K562 (cell line): ENCODE measurements around the gene FBXW8. TPM values are rescaled to one million over a fixed set of nuclear protein-coding genes. Genes with fewer than 3 reads are reported as not detected.

ENCODE experiments used
- ATAC-seq: fragments of 200-7000 bp; cut with Tn5 transposase; 3 replicates; pipeline ENCODE4 v1.9.1; 2020; ENCODE audit warnings: moderate library complexity
- BruUV-seq: library from RNA; stranded (reverse); fragments of 400-500 nt; replicated peaks from 2 replicates; lab custom pipeline; 2021; lab: Mats Ljungman, UMichigan
- CTCF ChIA-PET: fragments of 300-600 bp; formaldehyde crosslinking; extraction: SDS; loops from one replicate; lab custom pipeline; 2021; ENCODE audit warnings: low intra/inter-chr PET ratio; lab: Yijun Ruan, JAX
- POLR2A ChIA-PET: fragments of 300-600, 350-650 bp; sonication (Branson Sonifier 250); formaldehyde crosslinking; extraction: SDS; loops from one replicate; lab custom pipeline; 2021; ENCODE audit warnings: antibody characterized with exemption, inconsistent platforms; lab: Yijun Ruan, JAX
- DNase-seq, 4 experiments: peaks; one replicate each; pipeline versions ENCODE4 v3.0.0 to v3.0.0-alpha.2; 2011 to 2018; ENCODE audit warnings: low spot score in 3 of 4, mixed read lengths in 3 of 4; ENCODE audit errors: extremely low read depth in 1 of 4
- FAIRE-seq: peaks from 2 replicates; lab custom pipeline; 2011; peaks lifted over from hg19 to GRCh38; lab: Jason Lieb, UNC
- H2AFZ ChIP-seq: 2 replicates; pipeline ENCODE4 v1.6.0; 2011; ENCODE audit warnings: low read depth, low read length, control low read depth, inconsistent platforms
- H3K27ac ChIP-seq: fragments of 200-600 bp; 3 replicates; pipeline ENCODE4 v1.8.0; 2011; ENCODE audit warnings: low read depth, mild to moderate bottlenecking, control low read depth, inconsistent platforms, low read length, moderate library complexity, mixed read lengths; ENCODE audit errors: extremely low read depth
- H3K27me3 ChIP-seq, 2 experiments: fragments of 300-600 bp in 1 of 2; 2 replicates in 1 of 2; 3 replicates in 1 of 2; pipeline versions ENCODE4 v1.6.0 to v1.8.0; 2011; ENCODE audit warnings: inconsistent platforms in 2 of 2, low read length in 2 of 2, mild to moderate bottlenecking in 1 of 2, mixed read lengths in 1 of 2, moderate library complexity in 1 of 2; ENCODE audit not compliant: control insufficient read depth in 2 of 2, insufficient read depth in 2 of 2
- H3K36me3 ChIP-seq: fragments of 300-600 bp; 3 replicates; pipeline ENCODE4 v1.8.0; 2011; ENCODE audit warnings: mild to moderate bottlenecking, low read length, inconsistent platforms; ENCODE audit not compliant: control insufficient read depth, insufficient read depth
- H3K4me1 ChIP-seq, 2 experiments: fragments of 200-600 bp in 1 of 2; replicated peaks in 1 of 2; 2 replicates in 1 of 2; 3 replicates in 1 of 2; pipeline versions ENCODE4 v1.5.1 to v1.8.0; 2011; ENCODE audit warnings: inconsistent platforms in 2 of 2, low read length in 2 of 2, mild to moderate bottlenecking in 1 of 2, mixed read lengths in 1 of 2, moderate library complexity in 1 of 2; ENCODE audit not compliant: control insufficient read depth in 2 of 2, insufficient read depth in 2 of 2
- H3K4me2 ChIP-seq: 2 replicates; pipeline ENCODE4 v1.6.1; 2011; ENCODE audit warnings: low read length, control low read depth, inconsistent platforms, mixed read lengths; ENCODE audit not compliant: insufficient read depth
- H3K4me3 ChIP-seq: fragments of 200-600 bp; sonication (generic), shearing (Covaris generic); 2 replicates; pipeline ENCODE4 v1.5.1; 2016; ENCODE audit warnings: control low read depth, inconsistent platforms
- H3K79me2 ChIP-seq: fragments of 200-600 bp; 3 replicates; pipeline ENCODE4 v1.8.0; 2011; ENCODE audit warnings: low read length, inconsistent platforms; ENCODE audit not compliant: control insufficient read depth, insufficient read depth
- H3K9ac ChIP-seq, 2 experiments: 2 replicates each; pipeline versions ENCODE4 v1.6.0 to v1.6.1; 2011; ENCODE audit warnings: low read depth in 2 of 2, low read length in 2 of 2, control low read depth in 1 of 2, inconsistent platforms in 1 of 2, mild to moderate bottlenecking in 1 of 2, mixed read lengths in 1 of 2; ENCODE audit not compliant: insufficient read depth in 1 of 2
- H3K9me1 ChIP-seq: one replicate; pipeline ENCODE4 v1.6.0; 2011; ENCODE audit warnings: inconsistent platforms, mild to moderate bottlenecking, low read length, moderate library complexity; ENCODE audit not compliant: control insufficient read depth, insufficient read depth
- H3K9me3 ChIP-seq: replicated peaks from 2 replicates; pipeline ENCODE4 v1.5.1; 2011; ENCODE audit warnings: low read depth, low read length, inconsistent platforms; ENCODE audit not compliant: control insufficient read depth, insufficient read depth
- H4K20me1 ChIP-seq: replicated peaks from 2 replicates; pipeline ENCODE4 v1.6.1; 2011; ENCODE audit warnings: low read length, inconsistent platforms, mixed read lengths; ENCODE audit not compliant: control insufficient read depth, insufficient read depth
- BDP1 ChIP-seq: IDR thresholded peaks from 3 replicates; pipeline ENCODE4 v1.6.1; 2011; ENCODE audit not compliant: insufficient read length, insufficient read depth
- CBFA2T2 ChIP-seq: fragments of 450-650 bp; conservative IDR thresholded peaks from 2 replicates; pipeline ENCODE4 v1.6.1; 2017; ENCODE audit warnings: mild to moderate bottlenecking
- CBX5 ChIP-seq: IDR thresholded peaks from 2 replicates; pipeline ENCODE4 v1.6.1; 2014; ENCODE audit warnings: low read depth, borderline replicate concordance
- ETV1 ChIP-seq: fragments of 450-650 bp; conservative IDR thresholded peaks from 2 replicates; pipeline ENCODE4 v1.6.1; 2016; ENCODE audit warnings: missing genetic modification characterization, control low read depth, low read depth, missing compliant biosample characterization
- FOXA3 ChIP-seq, 2 experiments: fragments of 450-650 bp in 1 of 2; sonication (generic) in 1 of 2; formaldehyde crosslinking; IDR thresholded peaks in 1 of 2; conservative IDR thresholded peaks in 1 of 2; 2 replicates each; pipeline versions ENCODE4 v1.4.0 to v1.8.0; 2020 to 2022; ENCODE audit warnings: mild to moderate bottlenecking in 2 of 2, missing genetic modification reagents in 1 of 2
- GATA2 ChIP-seq: sonication (generic); formaldehyde crosslinking; IDR thresholded peaks from 2 replicates; pipeline ENCODE4 v1.4.0; 2020; ENCODE audit warnings: mild to moderate bottlenecking, missing genetic modification reagents
- HIVEP1 ChIP-seq: fragments of 250-450 bp; sonication (Bioruptor Pico); IDR thresholded peaks from 2 replicates; pipeline ENCODE4 v1.4.0; 2020; ENCODE audit warnings: mild to moderate bottlenecking
- KHSRP ChIP-seq: fragments of 450-650 bp; IDR thresholded peaks from 2 replicates; pipeline ENCODE4 v1.6.1; 2017
- MAZ ChIP-seq, 2 experiments: fragments of 450-650 bp in 1 of 2; sonication (generic) in 1 of 2; formaldehyde crosslinking; IDR thresholded peaks in 1 of 2; conservative IDR thresholded peaks in 1 of 2; 2 replicates each; pipeline versions ENCODE4 v1.4.0 to v1.5.0; 2020; ENCODE audit warnings: mild to moderate bottlenecking in 1 of 2, missing genetic modification reagents in 1 of 2
- NFE2 ChIP-seq: IDR thresholded peaks from 2 replicates; pipeline ENCODE4 v1.6.1; 2014; ENCODE audit warnings: antibody characterized with exemption, low read depth
- RFX7 ChIP-seq: fragments of 250-450 bp; sonication (Bioruptor Pico); IDR thresholded peaks from 2 replicates; pipeline ENCODE4 v1.5.1; 2021; ENCODE audit warnings: mild to moderate bottlenecking
- SMARCC2 ChIP-seq: fragments of 450-650 bp; IDR thresholded peaks from 2 replicates; pipeline ENCODE4 v1.6.1; 2017; ENCODE audit warnings: antibody characterized with exemption, moderate library complexity, mild to moderate bottlenecking, low read depth
- ZNF24 ChIP-seq: fragments of 450-650 bp; IDR thresholded peaks from 2 replicates; pipeline ENCODE4 v1.6.1; 2016
- ZNF311 ChIP-seq: fragments of 250-450 bp; sonication (Bioruptor Pico); IDR thresholded peaks from 2 replicates; pipeline ENCODE4 v1.4.0; 2020; ENCODE audit warnings: mild to moderate bottlenecking, moderate library complexity
- ZNF77 ChIP-seq: fragments of 250-450 bp; sonication (Bioruptor Pico); IDR thresholded peaks from 2 replicates; pipeline ENCODE4 v1.5.0; 2020
- ZNF785 ChIP-seq: fragments of 250-450 bp; sonication (Bioruptor Pico); IDR thresholded peaks from 2 replicates; pipeline ENCODE4 v1.4.0; 2020; ENCODE audit warnings: mild to moderate bottlenecking
- WGBS: fragments of 100-300 bp; shearing (Covaris generic); methylation state at CpG from one replicate; pipeline ENCODE4 v1.1.6; 2016; ENCODE audit warnings: low coverage, mixed read lengths; ENCODE audit not compliant: insufficient coverage; ENCODE audit errors: missing lambda C conversion rate; 5-methylcytosine and 5-hydroxymethylcytosine counted together
- in situ Hi-C: fragments of 300-500 bp; cut with MboI; formaldehyde crosslinking; loops from 4 replicates; pipeline ENCODE4 v1.15.0; 2018; ENCODE audit warnings: inconsistent platforms, mixed read lengths
- intact Hi-C: fragments of 100-400 bp; cut with micrococcal nuclease; formaldehyde crosslinking; loops from 2 replicates; pipeline ENCODE4 v1.14.2; 2022
- polyA plus RNA-seq, 8 experiments: library from polyadenylated mRNA; depleted of rRNA in 4 of 8; stranded (reverse) in 5 of 8; unstranded in 3 of 8; fragments of >200 nt; fragmentation: Nextera tagmentation in 2 of 8; fragmentation: Illumina TruSeq in 1 of 8; extraction: Ambion mirVana in 2 of 8; extraction: Trizol in 1 of 8; gene quantifications; 2 replicates each; pipeline versions ENCODE4 v1.2.1 to v1.2.3, GENCODE V29; 2011 to 2014; ENCODE audit warnings: inconsistent platforms in 1 of 8, missing spikeins in 1 of 8
- total RNA-seq, 7 experiments: library from RNA; depleted of rRNA in 6 of 7; stranded (reverse); fragments of >200 nt in 6 of 7; fragmentation: Illumina TruSeq in 2 of 7; extraction: Trizol in 2 of 7; gene quantifications; 2 replicates each; pipeline versions ENCODE4 v1.2.1 to v1.2.3, GENCODE V29; 2011 to 2021; ENCODE audit warnings: low replicate concordance in 1 of 7
- TF ChIP-seq, protein P1 (sequence below): fragments of 450-650 bp; IDR thresholded peaks from 2 replicates; pipeline ENCODE4 v1.6.1; 2017; ENCODE audit warnings: antibody characterized with exemption, mild to moderate bottlenecking
- TF ChIP-seq, protein P2 (sequence below): fragments of 450-650 bp; formaldehyde crosslinking; conservative IDR thresholded peaks from 2 replicates; pipeline ENCODE4 v1.4.0; 2022; ENCODE audit warnings: mild to moderate bottlenecking, missing genetic modification characterization
- TF ChIP-seq, protein P3 (sequence below): fragments of 250-450 bp; sonication (Bioruptor Pico); IDR thresholded peaks from 2 replicates; pipeline ENCODE4 v1.8.0; 2021; ENCODE audit warnings: moderate library complexity, mild to moderate bottlenecking, inconsistent platforms

Gene FBXW8
- total and polyA plus RNA-seq, 9 of the 15 experiments (the other 6 are each of a cell fraction or from before 2014, with no cell fraction given), result 0.58 to 8.3 (median 4.4) TPM

DNA sequence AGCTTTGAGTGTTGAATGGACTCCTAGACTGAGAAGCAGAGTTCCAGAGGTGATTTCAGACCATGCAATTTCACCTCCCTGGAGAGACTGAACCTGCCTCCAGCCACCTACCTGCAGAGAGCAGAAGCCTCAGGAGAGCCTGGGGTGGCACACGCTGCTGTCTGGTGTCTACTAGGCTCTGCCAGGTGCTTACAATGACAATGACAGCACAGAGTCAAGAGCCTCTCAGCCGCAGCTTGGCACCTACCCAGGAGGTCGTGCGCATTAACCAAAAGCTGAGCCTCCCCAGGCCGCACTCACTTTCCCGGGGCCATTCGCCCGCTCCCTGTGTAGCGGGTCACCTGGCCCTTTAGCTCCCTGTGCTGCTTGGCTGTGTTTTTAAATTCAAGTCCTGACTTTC lies 125.3 kb downstream of the FBXW8 start (continued):
- no peak for TF ChIP-seq ZNF785 (CRISPR knock-in tag)

DNA sequence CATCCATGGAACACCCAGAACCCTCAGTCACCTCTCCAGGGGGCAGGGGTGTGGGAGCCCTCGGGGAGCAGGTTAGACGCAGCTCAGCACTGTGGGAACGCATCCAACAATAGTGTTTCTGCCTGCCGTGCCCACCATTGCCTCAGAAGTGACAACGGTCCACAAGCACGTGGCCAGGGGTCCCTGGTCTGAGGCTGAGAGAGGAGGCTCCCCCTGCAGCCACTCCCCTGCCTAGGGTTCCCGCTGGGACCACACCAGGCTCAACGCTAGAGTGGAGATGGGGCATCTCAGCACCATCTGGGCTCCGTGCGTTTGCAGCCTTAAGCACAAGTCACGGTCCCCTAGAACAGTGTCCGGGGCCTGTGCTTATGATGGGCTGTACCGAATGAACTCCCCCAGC lies 125.8 kb downstream of the FBXW8 start:
- no peaks in the 10 kb centered on the region for H3K9me3 ChIP-seq
- no peaks in the 10 kb centered on the region for H4K20me1 ChIP-seq
- ATAC-seq (no peak), FAIRE-seq (no peak), DNase-seq (no peak)
- in situ Hi-C loops, result no loop called here
- H3K27me3 ChIP-seq, result no peaks in the 10 kb centered on the region
- H3K4me2 ChIP-seq, result no peak overlapping the region
- no peaks in the 10 kb centered on the region for H3K79me2 ChIP-seq
- intact Hi-C loops, result no loop called here
- no peaks in the 10 kb centered on the region for H3K9me1 ChIP-seq
- H3K4me1 ChIP-seq, result peaks cover 17 to 62% of the 10 kb centered on the region in 2 experiments; a peak in 4 of 5 replicates
- no peak overlapping the region for H3K4me3 ChIP-seq
- POLR2A ChIA-PET, result interaction anchor here (0.5 to 2.5 kb wide), 3 partner anchors 8 to 14 kb away, joined by 3 to 9 read pairs (median 4); no protein-coding TSS in a partner anchor
- CTCF ChIA-PET, result no interaction called here
- BruUV-seq, result no TSS peak
- peak overlapping the region in 1 of 2 experiments; percentile 60; a peak in 1 of 4 replicates for H3K9ac ChIP-seq
- no peak overlapping the region for H2AFZ ChIP-seq
- H3K36me3 ChIP-seq, result no peaks in the 10 kb centered on the region
- 83% methylated on average over 13 of the region's 13 CpGs for WGBS
- no peak overlapping the region for H3K27ac ChIP-seq
- TF ChIP-seq ZNF24 (no peak), ZNF311 (no peak), CBFA2T2 (no peak), ZNF77 (CRISPR knock-in tag) (no peak), SMARCC2 (no peak), GATA2 (CRISPR knock-in tag) (no peak), NFE2 (no peak), HIVEP1 (CRISPR knock-in tag) (no peak), BDP1 (no peak), RFX7 (CRISPR knock-in tag) (no peak), CBX5 (no peak), KHSRP (no peak), ETV1 (tag) (no peak), FOXA3 (CRISPR knock-in tag; conservative IDR thresholded peaks at IDR 0.05 in 1 of 2, IDR thresholded peaks at IDR 0.05 in 1 of 2) (no peak), MAZ (CRISPR knock-in tag; conservative IDR thresholded peaks at IDR 0.05 in 1 of 2, IDR thresholded peaks at IDR 0.05 in 1 of 2) (no peak)
- TF ChIP-seq, protein P1, sequence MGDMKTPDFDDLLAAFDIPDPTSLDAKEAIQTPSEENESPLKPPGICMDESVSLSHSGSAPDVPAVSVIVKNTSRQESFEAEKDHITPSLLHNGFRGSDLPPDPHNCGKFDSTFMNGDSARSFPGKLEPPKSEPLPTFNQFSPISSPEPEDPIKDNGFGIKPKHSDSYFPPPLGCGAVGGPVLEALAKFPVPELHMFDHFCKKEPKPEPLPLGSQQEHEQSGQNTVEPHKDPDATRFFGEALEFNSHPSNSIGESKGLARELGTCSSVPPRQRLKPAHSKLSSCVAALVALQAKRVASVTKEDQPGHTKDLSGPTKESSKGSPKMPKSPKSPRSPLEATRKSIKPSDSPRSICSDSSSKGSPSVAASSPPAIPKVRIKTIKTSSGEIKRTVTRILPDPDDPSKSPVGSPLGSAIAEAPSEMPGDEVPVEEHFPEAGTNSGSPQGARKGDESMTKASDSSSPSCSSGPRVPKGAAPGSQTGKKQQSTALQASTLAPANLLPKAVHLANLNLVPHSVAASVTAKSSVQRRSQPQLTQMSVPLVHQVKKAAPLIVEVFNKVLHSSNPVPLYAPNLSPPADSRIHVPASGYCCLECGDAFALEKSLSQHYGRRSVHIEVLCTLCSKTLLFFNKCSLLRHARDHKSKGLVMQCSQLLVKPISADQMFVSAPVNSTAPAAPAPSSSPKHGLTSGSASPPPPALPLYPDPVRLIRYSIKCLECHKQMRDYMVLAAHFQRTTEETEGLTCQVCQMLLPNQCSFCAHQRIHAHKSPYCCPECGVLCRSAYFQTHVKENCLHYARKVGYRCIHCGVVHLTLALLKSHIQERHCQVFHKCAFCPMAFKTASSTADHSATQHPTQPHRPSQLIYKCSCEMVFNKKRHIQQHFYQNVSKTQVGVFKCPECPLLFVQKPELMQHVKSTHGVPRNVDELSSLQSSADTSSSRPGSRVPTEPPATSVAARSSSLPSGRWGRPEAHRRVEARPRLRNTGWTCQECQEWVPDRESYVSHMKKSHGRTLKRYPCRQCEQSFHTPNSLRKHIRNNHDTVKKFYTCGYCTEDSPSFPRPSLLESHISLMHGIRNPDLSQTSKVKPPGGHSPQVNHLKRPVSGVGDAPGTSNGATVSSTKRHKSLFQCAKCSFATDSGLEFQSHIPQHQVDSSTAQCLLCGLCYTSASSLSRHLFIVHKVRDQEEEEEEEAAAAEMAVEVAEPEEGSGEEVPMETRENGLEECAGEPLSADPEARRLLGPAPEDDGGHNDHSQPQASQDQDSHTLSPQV, result no peak
- TF ChIP-seq, protein P2, sequence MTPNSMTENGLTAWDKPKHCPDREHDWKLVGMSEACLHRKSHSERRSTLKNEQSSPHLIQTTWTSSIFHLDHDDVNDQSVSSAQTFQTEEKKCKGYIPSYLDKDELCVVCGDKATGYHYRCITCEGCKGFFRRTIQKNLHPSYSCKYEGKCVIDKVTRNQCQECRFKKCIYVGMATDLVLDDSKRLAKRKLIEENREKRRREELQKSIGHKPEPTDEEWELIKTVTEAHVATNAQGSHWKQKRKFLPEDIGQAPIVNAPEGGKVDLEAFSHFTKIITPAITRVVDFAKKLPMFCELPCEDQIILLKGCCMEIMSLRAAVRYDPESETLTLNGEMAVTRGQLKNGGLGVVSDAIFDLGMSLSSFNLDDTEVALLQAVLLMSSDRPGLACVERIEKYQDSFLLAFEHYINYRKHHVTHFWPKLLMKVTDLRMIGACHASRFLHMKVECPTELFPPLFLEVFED (CRISPR knock-in tag), result no peak
- TF ChIP-seq, protein P3, sequence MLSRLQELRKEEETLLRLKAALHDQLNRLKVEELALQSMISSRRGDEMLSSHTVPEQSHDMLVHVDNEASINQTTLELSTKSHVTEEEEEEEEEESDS (CRISPR knock-in tag), result no peak
